Hippocampal formation (tissue), 2 donors: ENCODE results near the gene RNF145.
"Not testable (repeated sequence)": the region's sequence is repeated elsewhere in the genome, so short reads cannot be mapped to it uniquely, and the experiment has no call there.

Experiments used
- DNase-seq, 2 donors: peaks; one replicate each; lab custom pipeline; 2025; lab: John Stamatoyannopoulos, UW

Gene RNF145, protein sequence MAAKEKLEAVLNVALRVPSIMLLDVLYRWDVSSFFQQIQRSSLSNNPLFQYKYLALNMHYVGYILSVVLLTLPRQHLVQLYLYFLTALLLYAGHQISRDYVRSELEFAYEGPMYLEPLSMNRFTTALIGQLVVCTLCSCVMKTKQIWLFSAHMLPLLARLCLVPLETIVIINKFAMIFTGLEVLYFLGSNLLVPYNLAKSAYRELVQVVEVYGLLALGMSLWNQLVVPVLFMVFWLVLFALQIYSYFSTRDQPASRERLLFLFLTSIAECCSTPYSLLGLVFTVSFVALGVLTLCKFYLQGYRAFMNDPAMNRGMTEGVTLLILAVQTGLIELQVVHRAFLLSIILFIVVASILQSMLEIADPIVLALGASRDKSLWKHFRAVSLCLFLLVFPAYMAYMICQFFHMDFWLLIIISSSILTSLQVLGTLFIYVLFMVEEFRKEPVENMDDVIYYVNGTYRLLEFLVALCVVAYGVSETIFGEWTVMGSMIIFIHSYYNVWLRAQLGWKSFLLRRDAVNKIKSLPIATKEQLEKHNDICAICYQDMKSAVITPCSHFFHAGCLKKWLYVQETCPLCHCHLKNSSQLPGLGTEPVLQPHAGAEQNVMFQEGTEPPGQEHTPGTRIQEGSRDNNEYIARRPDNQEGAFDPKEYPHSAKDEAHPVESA

DNA sequence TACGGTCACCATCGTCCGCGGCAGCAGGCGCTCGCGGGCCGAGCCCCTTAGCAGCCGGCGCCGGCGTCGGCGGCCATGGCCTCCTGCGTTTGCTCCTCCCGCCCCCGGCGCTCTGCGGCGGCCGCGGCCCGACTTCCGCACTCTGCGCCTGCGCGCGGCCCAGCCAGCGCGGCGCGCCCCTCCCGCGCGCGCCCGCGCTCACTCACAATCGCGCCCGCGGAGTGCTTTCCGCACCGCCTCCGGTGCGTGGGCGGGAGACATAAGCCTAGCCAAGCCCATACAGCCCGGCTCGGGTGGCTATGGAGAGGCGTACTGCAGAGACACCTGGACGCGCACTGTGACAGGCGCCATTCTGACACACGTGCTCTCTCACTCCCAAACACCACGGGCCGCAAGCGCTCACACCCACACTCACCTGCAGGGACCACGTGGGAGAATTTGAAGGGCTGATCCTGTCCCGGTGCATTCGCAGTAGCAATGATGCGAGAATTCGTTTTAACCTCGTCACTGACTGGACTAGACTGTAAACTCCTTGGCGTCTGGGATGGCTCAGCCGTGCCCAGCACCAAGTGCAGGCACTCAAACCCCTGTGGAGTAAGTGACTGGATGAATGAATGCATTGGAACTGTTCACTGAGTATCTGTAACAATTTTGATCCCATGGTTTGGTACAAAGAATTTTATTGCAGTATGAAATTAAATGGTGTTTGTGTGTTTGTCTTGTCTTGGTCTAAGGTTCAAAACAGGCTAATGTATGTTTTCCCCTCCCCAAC is at the start of gene RNF145:
TSS of gene RNF145 (minus strand) at position 116 of the 772 bp plus-strand sequence. CDS start 5,936 bp downstream, outside the sequence.
- peak; percentile 65 to 78 for DNase-seq

DNA sequence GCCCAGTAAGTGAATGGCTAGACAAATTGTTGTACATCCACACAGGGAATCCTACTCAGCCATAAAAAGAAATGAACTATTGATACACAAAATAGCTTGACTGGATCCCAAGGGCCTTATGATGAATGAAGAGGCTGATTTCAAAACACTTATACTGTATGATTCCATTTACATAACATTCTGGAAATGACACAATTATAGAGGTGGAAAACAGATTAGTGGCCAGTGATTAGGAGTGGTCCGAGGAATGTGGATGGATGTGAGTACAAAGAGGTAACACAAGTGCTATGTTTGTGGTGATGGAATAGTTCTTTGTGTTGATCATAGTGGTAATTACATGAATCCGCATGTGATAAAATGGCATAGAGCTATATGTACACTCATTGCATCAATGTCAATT is 49.0 kb upstream of the RNF145 start:
- no peak for DNase-seq

DNA sequence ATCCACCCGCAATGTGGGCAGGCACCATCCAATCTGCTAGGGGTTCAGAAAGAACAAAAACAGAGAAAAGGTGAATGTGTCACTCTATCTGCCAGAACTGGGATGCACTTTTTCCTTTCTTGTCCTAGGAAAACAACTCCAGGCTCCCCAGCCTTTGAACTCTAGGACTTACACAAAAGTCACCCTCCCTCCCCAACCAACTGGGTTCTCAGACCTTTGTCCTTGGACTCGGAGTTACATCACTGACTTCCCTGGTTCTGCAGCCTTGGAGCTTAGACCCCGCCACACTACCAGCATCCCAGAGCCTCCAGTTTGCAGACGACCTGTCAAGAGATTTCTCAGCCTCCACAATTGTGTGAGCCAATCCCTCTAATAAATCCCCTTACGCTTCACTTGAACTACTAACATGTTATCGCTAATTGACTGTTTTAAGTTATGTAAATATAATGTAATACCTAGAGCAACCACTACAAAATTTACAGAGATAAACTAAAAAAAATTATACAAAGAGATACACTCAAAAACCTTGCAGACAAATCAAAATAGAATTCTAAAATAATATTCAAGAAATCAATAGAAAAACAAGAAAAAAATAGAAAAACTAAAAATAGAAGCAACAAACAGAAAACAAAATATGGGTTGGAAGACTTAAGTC is 48.4 kb upstream of the RNF145 start:
- no peak for DNase-seq

DNA sequence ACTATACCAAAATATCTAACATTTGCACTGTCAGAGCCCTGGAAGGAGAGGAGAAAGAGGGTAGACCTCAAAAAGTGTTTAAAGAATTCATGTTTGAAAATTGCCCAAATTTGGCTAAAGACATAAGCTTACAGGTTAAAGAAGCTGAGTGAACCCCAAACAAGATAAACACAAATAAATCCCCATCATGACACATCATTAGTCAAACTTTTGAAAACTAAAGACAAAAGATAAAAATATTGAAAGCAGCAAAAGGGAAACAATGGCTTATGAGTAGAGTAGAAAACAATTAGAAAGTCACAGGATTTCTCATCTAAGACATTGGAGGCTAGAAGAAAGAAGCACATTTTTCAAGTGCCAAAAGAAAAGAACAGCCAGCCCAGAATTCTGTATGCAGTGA is 47.7 kb upstream of the RNF145 start:
- no peak for DNase-seq

DNA sequence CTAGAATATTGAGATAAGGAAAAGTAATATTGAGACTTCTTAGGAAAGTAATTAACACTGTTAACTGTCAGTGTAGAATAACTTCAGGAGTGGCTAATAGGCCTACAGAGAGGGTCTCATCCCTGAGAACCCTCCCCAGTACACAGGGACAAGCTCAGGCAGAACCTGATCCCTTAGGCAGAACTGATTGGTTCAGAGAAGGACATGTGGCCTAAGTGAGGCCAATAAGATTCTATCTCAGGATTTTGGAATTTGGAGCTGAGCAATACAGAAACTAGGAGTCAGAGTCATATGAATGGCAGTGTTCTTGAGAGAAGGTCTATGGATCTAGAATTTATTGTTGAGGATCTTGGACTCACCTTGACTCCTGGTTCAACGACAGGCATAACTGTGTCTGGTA is 42.8 kb upstream of the RNF145 start:
- DNase-seq, result no peak

DNA sequence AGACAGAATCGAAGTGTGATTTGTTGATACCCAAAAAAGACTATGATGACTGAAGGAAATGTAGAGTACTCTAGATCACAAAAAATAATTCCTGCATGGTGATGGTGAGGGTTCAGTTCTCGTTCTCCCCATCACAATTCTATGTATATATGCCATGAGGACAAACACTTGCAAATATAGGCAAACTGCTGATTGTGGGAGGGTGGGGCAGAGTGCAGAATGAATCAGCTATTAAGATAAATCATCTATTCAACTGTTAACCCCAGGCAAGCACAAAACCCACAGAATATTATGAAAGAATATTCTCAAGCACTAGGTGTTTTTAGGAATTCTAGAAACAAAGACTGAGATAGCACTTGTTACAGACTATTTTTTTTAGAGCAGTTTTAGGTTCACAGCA is 39.8 kb upstream of the RNF145 start:
- DNase-seq, result no peak

DNA sequence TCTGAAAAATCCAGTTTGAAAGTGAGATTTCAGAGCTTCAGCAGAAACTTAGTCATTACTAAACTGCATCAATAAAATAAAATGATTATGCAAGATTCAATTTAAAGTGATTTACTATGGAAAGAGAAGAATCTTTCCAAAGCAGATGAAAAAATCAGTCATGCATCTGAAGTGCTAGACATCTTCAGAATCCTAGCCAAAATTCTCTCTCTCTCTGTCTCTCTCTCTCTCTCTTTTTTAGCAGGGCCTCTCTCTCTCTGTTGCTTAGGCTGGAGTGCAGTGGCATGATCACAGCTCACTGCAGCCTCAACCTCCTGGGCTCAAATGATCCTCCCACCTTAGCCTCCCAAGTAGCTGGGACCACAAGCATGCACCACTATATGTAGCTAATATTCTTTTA is 35.5 kb upstream of the RNF145 start:
- DNase-seq, result no peak

DNA sequence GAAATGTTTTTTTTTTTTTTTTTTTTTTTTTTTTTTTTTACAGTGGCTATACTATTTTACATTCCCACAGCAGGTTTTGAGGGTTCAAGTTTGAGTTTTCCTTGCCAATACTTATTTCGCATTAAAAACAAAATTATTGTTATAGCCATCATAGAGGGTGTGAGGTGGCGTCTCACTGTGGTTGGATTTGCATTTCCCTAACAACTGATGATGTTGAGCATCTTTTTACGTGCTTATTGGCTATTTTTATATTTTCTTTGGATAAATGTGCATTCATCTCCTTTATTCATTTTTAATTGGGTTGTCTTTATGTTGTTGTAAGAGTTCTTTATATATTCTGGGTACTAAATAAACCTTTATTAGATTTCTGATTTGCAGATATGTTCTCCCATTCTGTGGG is 34.8 kb upstream of the RNF145 start:
- no peak for DNase-seq

DNA sequence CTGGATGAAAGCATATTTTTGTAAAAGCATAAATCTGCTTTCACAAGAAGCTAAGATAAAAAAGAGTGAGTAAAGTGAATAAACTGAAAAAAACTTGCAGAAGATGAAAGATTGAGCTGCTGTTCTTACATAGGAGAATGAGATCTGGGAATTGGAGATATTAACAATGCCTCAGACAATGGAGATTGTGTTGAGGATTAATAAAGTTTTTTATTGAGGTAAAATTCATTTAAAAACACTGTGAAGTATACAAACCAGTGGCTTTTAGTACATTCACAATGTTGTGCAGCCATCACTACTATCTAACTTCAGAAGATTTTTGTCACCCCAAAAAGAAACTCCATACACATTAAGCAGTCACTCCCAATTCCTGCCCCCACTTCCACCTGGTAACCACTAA is 34.0 kb upstream of the RNF145 start:
- no peak for DNase-seq

DNA sequence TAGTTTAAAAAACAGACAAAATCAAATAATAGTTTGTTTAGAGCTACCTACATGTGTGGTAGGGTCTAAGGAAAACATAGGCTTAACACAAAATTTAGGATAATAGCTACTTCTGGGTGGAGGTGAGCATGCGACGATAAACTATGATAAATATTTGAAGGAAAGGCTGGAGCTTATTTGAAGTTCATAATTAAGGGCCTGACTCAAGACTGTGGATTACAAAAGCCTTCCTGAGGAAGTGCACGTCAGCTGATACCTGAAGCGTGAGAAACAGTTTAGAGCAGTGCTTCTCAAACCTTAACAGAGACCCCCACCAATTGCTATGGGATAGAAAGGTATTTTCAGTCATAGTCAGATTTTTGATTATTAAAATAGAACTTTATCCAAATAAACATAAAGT is 33.3 kb upstream of the RNF145 start:
- no peak for DNase-seq

DNA sequence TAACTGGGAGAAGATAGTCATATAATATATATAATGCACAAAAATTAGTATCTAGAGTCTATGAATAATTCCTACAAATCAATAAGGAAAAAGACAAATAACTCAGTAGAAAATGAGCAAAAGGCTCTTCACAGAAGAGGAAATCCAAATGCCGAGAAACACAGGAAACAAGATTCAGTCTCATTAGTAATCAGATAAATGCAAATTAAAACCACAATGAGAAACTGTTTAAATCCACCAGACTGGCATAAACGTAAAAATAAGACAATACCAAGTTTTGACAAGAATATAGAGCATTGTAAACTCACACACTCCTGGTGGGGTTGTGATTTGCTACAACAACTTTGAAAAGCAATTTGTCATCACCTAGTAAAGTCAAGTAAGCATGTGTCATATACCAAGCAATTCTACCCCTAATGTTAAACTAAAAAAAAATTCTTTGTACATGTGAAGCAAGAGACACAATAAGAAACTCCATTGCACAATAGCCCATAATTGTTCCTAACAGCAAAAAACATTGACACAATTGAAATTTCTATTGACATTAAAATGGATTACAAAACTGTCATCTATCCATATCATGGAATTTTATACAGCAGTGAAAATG is 32.7 kb upstream of the RNF145 start:
- no peak for DNase-seq

DNA sequence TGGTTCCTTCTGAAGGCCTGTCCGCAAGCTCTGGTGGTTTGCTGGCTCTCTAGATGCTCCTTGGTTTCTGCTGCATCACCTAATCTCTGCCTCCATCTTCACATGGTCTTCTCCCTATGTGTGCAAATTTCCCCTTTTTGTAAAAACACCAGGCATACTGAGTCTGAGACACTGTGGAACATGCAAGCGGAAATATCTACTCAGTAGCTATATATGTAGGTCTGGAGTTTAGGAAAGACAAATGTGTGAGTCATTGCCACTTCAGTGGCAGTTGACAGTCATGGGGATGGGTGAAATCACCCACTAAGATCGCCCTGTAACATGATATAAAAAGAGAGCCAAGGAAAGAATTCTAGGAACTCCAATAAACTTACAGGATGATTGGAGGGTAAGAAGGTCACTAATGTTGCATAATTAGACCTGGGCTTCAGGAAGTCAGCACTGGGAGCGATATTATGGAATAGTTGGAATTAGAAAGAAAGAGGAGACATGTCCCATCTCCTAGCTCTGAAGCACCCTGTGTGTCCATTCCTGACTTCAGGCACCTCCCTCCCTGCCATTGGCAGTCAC is 31.0 kb upstream of the RNF145 start:
- no peak for DNase-seq

DNA sequence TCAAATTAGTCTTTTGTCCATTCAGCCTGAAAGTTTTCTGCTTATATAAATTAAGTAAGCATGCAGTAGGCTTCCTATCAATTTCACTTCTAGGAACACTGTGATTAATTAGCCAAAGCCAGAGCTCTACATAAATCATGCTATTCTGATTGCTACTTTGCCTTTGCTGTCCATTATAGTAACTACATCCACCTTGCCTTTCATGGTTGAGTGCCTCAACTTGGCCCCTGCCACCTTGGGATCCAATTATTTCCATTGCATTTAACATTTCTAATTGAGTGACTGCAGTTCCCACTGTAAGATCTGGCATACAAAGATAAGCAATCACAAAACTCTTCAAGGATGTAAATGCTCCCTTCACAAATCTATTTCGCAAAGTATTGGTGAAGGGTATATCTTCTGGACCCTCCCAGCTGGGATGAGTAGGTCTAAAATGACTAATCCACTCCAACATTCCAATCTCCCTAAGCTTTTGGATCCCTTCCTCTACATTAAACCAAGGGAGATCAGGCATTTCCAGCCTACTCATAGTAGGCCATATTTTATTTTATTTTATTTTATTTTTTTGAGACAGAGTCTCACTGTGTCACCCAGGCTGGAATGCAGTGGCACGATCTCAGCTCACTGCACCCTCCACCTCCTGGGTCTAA is 26.6 kb upstream of the RNF145 start:
- not testable (repeated sequence) for DNase-seq

DNA sequence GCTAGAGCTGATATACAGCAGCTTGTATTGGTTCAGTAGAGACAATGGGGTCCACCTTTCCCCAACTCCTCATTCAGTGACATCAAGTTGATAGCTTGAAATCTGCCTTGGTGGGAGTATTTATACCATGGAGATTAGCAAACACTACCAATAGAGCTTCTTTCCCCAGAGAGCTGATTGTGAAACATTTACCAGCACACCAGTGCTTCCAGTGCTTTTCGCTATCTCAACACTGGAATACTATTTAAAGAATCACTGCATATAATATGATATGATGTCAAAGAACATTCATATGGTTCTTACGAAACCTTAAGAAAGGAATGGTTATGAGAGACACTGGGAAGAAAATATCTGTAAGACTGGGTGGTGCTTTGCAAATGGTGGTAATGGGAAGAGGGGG is 21.8 kb upstream of the RNF145 start:
- DNase-seq, result no peak

DNA sequence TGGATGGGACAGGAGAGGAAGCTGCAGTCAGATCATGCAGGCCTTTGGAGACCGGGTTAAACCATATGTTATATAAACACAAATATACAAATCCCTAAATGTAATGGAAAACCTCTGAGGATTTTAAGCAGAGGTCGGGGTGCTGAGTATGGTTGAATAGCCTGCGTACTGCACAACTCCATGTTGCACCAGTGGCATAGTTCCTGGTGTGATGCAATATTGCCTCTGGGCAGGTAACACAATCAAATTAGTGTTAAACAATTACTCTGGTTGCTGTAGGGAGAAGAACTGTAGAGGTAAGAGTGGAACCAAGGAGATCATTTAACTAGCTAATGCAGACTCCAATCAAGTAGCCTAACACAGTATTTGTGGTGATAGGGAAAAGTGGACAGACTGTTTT is 21.3 kb upstream of the RNF145 start:
- DNase-seq, result no peak

DNA sequence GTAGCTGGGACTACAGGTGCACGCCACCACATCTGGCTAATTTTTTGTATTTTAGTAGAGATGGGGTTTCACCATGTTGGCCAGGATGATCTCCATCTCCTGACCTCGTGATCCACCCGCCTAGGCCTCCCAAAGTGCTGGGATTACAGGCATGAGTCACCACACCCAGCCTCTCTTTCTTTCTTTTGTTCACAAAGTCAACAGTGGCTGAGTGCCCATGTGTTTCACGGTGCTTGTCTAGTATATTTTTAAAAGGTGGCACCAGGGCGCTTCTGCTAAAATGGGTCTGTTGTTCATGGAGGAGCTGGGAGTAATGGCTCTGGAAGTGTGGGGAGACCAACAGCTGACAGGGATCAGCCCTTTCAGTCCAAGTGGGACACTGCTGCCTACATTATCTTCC is 18.7 kb upstream of the RNF145 start:
- DNase-seq, result not testable (repeated sequence)

DNA sequence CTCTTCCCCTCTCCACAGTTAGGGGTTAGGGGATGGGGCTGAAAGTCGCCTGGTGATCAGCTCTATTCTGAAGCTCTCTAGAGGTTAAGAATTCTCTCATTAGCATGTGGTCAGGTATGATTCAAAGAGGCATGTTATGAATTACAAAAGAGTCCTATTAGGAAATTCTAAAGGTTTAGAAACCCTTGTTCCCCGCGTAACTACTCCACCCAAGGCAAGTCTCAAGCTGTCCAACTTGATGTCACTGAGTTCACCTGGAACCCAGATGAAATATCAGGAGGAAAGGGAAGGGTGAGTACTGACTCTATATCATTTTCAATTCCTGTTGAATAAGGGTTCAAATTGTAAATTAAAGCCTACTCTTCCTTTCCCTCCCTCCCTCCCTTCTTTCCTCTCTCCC is 18.1 kb upstream of the RNF145 start:
- no peak for DNase-seq

DNA sequence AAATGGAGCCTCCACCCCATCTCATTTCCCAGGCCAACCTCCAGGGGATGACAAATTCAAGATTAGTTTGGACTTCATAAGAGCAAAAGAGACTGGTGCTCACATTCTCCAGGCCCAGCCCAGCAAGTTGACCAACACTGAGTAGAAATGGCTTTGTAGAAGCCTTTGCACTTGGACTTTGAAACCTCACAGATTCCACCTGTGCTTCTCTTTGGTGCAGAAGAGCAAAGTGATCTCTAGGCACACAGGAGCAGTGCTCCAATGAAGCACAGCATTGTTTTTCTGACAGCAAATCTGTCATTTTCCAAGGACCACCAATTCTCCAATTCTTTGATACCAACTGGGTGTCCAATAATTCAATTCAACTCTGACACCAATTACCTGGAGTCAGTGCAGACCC is 17.1 kb upstream of the RNF145 start:
- no peak for DNase-seq

DNA sequence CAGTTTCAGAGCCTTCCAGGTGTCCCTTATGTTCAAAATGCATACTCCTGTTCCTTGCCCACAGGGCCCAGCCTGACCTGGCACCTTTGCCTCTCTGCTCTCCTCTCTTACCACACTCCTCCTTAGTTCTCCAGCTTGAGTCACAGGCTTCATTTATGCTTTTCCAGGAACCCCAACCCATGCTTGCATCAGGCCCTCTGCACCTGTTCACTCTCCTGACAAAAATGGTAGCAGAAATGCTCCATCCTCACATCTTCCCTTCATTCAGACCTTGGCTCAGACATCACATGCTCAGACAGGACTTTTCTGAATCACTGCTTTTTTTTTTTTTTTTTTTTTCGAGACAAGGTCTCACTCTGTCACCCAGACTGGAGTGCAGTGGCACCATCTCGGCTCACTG is 15.1 kb upstream of the RNF145 start:
- DNase-seq, result no peak

DNA sequence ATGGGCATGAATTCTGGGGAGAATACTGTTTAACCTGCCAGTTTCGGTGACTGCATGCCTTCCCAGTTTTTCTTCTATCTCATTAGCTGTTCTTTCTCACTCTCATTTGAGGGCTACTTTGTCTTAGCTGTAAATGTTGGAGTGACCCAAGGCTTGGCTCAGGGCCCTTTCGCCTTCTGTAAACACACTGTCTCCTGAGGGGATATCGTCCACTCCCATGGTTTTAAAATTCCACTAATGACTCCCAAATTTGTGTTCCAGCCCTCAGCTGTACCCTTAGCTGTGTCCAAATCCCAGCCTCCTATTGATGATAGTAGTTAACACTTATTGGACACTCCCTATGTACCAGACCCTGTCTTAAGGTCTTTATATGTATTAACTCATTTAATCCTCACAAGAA is 14.1 kb upstream of the RNF145 start:
- no peak for DNase-seq

DNA sequence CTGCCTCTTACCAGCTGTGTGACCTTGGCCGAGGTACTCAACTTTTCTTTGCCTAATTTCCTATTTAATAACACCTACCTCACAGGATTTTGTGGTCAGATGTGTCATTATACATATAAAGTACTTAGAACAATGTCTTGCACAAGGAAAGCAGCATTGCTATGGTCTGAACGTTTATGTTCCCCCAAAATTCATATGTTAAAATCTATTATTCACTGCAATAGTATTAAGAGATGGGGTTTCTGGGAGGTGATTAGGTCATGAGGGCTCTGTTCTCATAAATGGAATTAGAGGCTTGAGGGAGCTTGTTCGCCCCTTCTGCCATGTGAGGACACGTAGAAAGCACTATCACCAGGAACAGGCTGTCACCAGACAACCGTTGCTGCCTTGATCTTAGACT is 10.9 kb upstream of the RNF145 start:
- DNase-seq, result no peak
